Duodenal mucosa (tissue), 2 donors: ENCODE results near the gene LPAR2.
"Not testable (repeated sequence)": the region's sequence is repeated elsewhere in the genome, so short reads cannot be mapped to it uniquely, and the experiment has no call there.

Experiments used
- H3K27ac ChIP-seq: one replicate; pipeline ENCODE4 v1.7.0; 2013; ENCODE audit warnings: low read depth, low read length
- H3K27me3 ChIP-seq, 2 donors: one replicate each; pipeline ENCODE4 v1.7.0; 2013; ENCODE audit warnings: low read length in 2 of 2, control low read depth in 1 of 2; ENCODE audit not compliant: insufficient read depth in 2 of 2, control insufficient read depth in 1 of 2
- H3K36me3 ChIP-seq, 2 donors: one replicate each; pipeline ENCODE4 v1.7.0; 2013; ENCODE audit warnings: low read length in 2 of 2, control low read depth in 1 of 2; ENCODE audit not compliant: insufficient read depth in 2 of 2, control insufficient read depth in 1 of 2
- H3K4me1 ChIP-seq, 2 donors: one replicate each; pipeline ENCODE4 v1.7.0; 2013; ENCODE audit warnings: low read length in 2 of 2, control low read depth in 1 of 2; ENCODE audit not compliant: insufficient read depth in 2 of 2, control insufficient read depth in 1 of 2
- H3K4me3 ChIP-seq, 2 donors: one replicate each; pipeline ENCODE4 v1.7.0; 2013; ENCODE audit warnings: low read length in 2 of 2, low read depth in 1 of 2
- H3K9ac ChIP-seq, 2 donors: one replicate each; pipeline ENCODE4 v1.7.0; 2013; ENCODE audit warnings: low read length in 2 of 2, low read depth in 1 of 2
- H3K9me3 ChIP-seq, 2 donors: one replicate each; pipeline ENCODE4 v1.7.0; 2013; ENCODE audit warnings: low read length in 2 of 2, control low read depth in 1 of 2; ENCODE audit not compliant: control insufficient read depth in 1 of 2

The LPAR2 gene

GRCh38 chr19:19618219-19619051 is 9.6 kb downstream of the LPAR2 start, which contains the start of gene PBX4:
Gene PBX4, minus strand, starts transcription at chr19:19618687. Its CDS starts 58 bp downstream, at chr19:19618629.
- Histone ChIP-seq H3K4me1 (peaks cover 6 to 11% of the 10 kb centered on the region in 2 donors), H3K27me3 (no peaks in the 10 kb centered on the region), H3K4me3 (peak within 1 kb of the TSS; percentile 52 to 64), H3K9ac (peak within 1 kb of the TSS in 1 of 2 donors; percentile 54), H3K36me3 (no peaks in the 10 kb centered on the region), H3K9me3 (no peaks in the 10 kb centered on the region), H3K27ac (no peak within 1 kb of the TSS)

DNA sequence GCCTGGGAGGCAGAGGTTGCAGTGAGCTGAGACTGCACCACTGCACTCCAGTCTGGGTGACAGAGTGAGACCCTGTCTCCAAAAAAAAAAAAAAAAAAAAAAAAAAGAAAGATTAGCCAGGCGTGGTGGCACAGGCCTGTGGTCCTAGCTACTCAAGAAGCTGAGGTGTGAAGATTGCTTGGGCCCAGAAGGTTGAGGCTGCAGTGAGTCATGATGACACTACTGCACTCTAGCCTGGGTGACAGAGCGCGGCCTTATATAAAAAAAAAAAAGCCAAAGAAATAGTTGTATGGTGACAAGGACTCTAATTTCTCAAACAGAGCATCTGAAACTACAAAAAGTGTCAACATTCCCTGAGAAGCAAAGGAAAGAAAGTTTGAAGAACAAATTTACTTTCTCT is 12.9 kb downstream of the LPAR2 start:
- Histone ChIP-seq H3K4me1 (peaks cover 6 to 13% of the 10 kb centered on the region in 2 donors), H3K4me3 (no peak overlapping the region), H3K9me3 (no peaks in the 10 kb centered on the region), H3K9ac (no peak overlapping the region), H3K27ac (no peak overlapping the region), H3K36me3 (no peaks in the 10 kb centered on the region), H3K27me3 (no peaks in the 10 kb centered on the region)

DNA sequence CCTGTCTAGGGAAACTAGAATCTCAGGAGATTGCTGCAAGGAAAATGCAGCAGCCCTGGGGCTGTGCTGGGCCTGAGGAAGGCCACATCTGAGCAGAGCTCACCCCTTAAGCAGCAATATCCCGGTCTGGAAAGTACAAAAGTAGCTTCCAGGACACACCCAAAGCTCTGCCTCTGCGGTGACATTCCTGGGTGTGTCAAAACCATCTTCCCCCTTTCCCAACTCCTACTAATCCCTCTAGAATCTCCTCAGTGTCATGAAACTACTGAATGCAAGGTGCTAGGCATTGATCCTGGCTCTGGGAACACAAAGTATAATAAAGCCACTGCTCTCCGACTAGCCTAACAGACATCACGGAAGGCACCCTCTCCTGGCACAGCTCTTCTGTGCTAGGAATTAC is 14.5 kb downstream of the LPAR2 start:
- Histone ChIP-seq H3K27me3 (no peaks in the 10 kb centered on the region), H3K4me3 (no peak overlapping the region), H3K4me1 (peaks cover 0 to 5% of the 10 kb centered on the region in 2 donors), H3K27ac (no peak overlapping the region), H3K9ac (no peak overlapping the region), H3K36me3 (no peaks in the 10 kb centered on the region), H3K9me3 (no peaks in the 10 kb centered on the region)

- no peaks in the 10 kb centered on the region for H3K36me3 ChIP-seq
- H3K4me1 ChIP-seq, result peaks cover 5 to 9% of the 10 kb centered on the region in 2 donors
- no peaks in the 10 kb centered on the region for H3K27me3 ChIP-seq
- no peak overlapping the region for H3K27ac ChIP-seq
- H3K4me3 ChIP-seq, result no peak overlapping the region
- no peaks in the 10 kb centered on the region for H3K9me3 ChIP-seq
- H3K9ac ChIP-seq, result no peak overlapping the region
Measured at GRCh38 chr19:19610376-19611202, 17.4 kb downstream of the LPAR2 start.

- H3K27me3 ChIP-seq, H3K9ac ChIP-seq, H3K27ac ChIP-seq, H3K9me3 ChIP-seq, H3K4me3 ChIP-seq, H3K36me3 ChIP-seq: not testable (repeated sequence)
- peaks cover 5 to 14% of the 10 kb centered on the region in 2 donors for H3K4me1 ChIP-seq
Measured at GRCh38 chr19:19606686-19607085, 21.3 kb downstream of the LPAR2 start.

DNA sequence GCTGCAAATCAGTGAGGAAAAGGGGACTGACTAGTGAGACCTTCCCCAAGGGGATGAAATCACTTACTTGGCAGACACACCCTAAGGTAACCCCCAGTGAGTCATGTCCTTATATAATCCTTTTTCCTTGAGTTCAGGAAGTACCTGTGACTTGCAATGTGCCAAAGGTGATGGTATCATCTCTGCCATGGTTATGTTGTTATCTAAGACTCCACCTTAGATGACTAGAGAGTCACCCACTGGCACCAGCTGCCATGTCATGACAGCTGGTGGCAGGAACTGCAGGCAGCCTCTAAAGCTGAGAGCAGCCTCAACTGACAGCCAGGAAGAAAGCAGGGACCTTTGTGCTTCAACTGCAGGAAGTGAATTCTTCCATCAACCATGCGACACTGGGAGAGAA is 22.0 kb downstream of the LPAR2 start:
- Histone ChIP-seq H3K27ac (peak overlapping the region; percentile 7), H3K9ac (peak overlapping the region in 1 of 2 donors; percentile 20), H3K9me3 (no peaks in the 10 kb centered on the region), H3K36me3 (no peaks in the 10 kb centered on the region), H3K4me3 (peak overlapping the region in 1 of 2 donors; percentile 19), H3K4me1 (peaks cover 5 to 20% of the 10 kb centered on the region in 2 donors), H3K27me3 (no peaks in the 10 kb centered on the region)

DNA sequence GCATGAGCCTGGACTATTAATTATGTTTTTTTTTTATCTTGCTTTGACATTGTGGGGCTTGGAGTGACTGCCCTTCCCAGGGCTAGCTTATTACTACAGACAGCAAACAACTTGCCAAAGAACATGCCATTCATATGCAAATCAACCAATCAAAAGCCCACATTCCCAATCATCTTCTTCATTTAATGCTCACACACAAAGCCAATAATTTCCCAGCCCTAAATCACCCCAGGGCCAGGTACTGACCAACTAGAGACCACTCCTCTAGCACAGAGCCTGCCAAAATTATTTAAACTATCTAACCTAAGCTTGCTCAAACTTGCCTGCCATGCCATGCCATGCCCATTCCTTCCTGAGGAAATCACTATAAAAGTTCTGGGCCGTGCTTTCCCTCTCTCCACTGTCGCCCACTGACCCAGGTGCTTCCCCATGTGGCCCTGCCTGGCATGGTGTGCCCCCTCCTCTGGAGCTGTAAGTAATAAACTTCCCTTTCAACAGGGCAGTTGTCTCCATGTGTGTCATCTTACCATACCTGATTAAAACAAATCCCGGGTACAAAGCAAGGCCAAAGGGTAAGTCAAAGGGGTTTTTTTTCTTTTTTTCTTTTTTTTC is 25.2 kb downstream of the LPAR2 start:
- H3K9me3 ChIP-seq, result no peaks in the 10 kb centered on the region
- H3K36me3 ChIP-seq, result no peaks in the 10 kb centered on the region
- no peak overlapping the region for H3K9ac ChIP-seq
- no peak overlapping the region for H3K27ac ChIP-seq
- peaks cover 5 to 20% of the 10 kb centered on the region in 2 donors for H3K4me1 ChIP-seq
- no peaks in the 10 kb centered on the region for H3K27me3 ChIP-seq
- no peak overlapping the region for H3K4me3 ChIP-seq

- Histone ChIP-seq H3K9me3 (no peaks in the 10 kb centered on the region), H3K36me3 (no peaks in the 10 kb centered on the region), H3K27me3 (no peaks in the 10 kb centered on the region), H3K4me3 (no peak overlapping the region), H3K27ac (no peak overlapping the region), H3K4me1 (peaks cover 5 to 20% of the 10 kb centered on the region in 2 donors), H3K9ac (no peak overlapping the region)
Measured at GRCh38 chr19:19602136-19602712, 25.8 kb downstream of the LPAR2 start.

- Histone ChIP-seq H3K9ac (no peak overlapping the region), H3K4me3 (no peak overlapping the region), H3K9me3 (no peaks in the 10 kb centered on the region), H3K36me3 (no peaks in the 10 kb centered on the region), H3K27ac (no peak overlapping the region), H3K27me3 (no peaks in the 10 kb centered on the region), H3K4me1 (peaks cover 0 to 16% of the 10 kb centered on the region in 2 donors)
Measured at GRCh38 chr19:19600793-19601330, 27.2 kb downstream of the LPAR2 start.
